ENCODE results near the gene DDX24. TPM values are rescaled to one million over a fixed set of nuclear protein-coding genes. Genes with fewer than 3 reads are reported as not detected.

DDX24 gene
- total and polyA plus RNA-seq, 9 of the 15 experiments (the other 6 are each of a cell fraction or from before 2014, with no cell fraction given), result 82.4 to 175 (median 122) TPM

- TF ChIP-seq ZNF175 (CRISPR knock-in tag; IDR thresholded peaks at IDR 0.05; ENCODE audit: low read depth) (no peak), FOXJ3 (CRISPR knock-in tag; IDR thresholded peaks at IDR 0.05) (no peak), XRCC4 (IDR thresholded peaks at IDR 0.05; ENCODE audit: extremely low read depth, insufficient read depth, insufficient read length) (no peak), SRSF3 (IDR thresholded peaks at IDR 0.05; ENCODE audit: insufficient read depth, low read length) (no peak), WHSC1 (IDR thresholded peaks at IDR 0.05; ENCODE audit: low read length) (no peak), L3MBTL2 (IDR thresholded peaks at IDR 0.05) (no peak)
These were observed 38.4 kb downstream of the DDX24 start (continued) for GRCh38 chr14:94042433-94043091.

- POLR2A ChIA-PET, result interaction anchor here (0.7 to 0.9 kb wide), 3 partner anchors 8 to 72 kb away, joined by 3 read pairs; no protein-coding TSS in a partner anchor
- Histone ChIP-seq H4K20me1 (replicated peaks; ENCODE audit: control insufficient read depth, insufficient read depth, low read length) (no peaks in the 10 kb centered on the region), H3K27ac (ENCODE audit: extremely low read depth, low read depth, low read length) (no peak overlapping the region), H3K27me3 (ENCODE audit: control insufficient read depth in 2 of 2, insufficient read depth in 2 of 2, low read length in 2 of 2) (peaks cover 4 to 15% of the 10 kb centered on the region in 2 experiments; a peak in 4 of 5 replicates), H3K9me1 (ENCODE audit: control insufficient read depth, insufficient read depth, low read length) (no peaks in the 10 kb centered on the region), H3K9ac (ENCODE audit: insufficient read depth in 1 of 2, low read depth in 2 of 2, low read length in 2 of 2) (no peak overlapping the region), H3K4me2 (ENCODE audit: insufficient read depth, low read length) (no peak overlapping the region), H3K4me3 (no peak overlapping the region), H2AFZ (ENCODE audit: low read depth, low read length) (no peak overlapping the region), H3K36me3 (ENCODE audit: control insufficient read depth, insufficient read depth, low read length) (peaks cover 16% of the 10 kb centered on the region; the same call in 1 of the 3 replicates), H3K9me3 (replicated peaks; ENCODE audit: control insufficient read depth, insufficient read depth, low read depth, low read length) (no peaks in the 10 kb centered on the region), H3K4me1 (replicated peaks in 1 of 2; ENCODE audit: control insufficient read depth in 2 of 2, insufficient read depth in 2 of 2, low read length in 2 of 2) (peaks cover 0 to 6% of the 10 kb centered on the region in 2 experiments; a peak in 2 of 5 replicates), H3K79me2 (ENCODE audit: control insufficient read depth, insufficient read depth, low read length) (no peaks in the 10 kb centered on the region)
- FAIRE-seq (no peak), DNase-seq (ENCODE audit: extremely low read depth in 1 of 4, low spot score in 3 of 4) (no peak), ATAC-seq (peak; percentile 15; the same call in 2 of the 3 replicates)
- no TSS peak for BruUV-seq (replicated peaks)
- 22% methylated on average over 9 of the region's 18 CpGs for WGBS (ENCODE audit: insufficient coverage, low coverage, missing lambda C conversion rate)
- intact Hi-C loops (cut with micrococcal nuclease), result no loop called here
- in situ Hi-C loops (cut with MboI), result no loop called here
- CTCF ChIA-PET (ENCODE audit: low intra/inter-chr PET ratio), result no interaction called here
- no peak for TF ChIP-seq HOMEZ (CRISPR knock-in tag; IDR thresholded peaks at IDR 0.05)
- TF ChIP-seq IRF9 (tag; IDR thresholded peaks at IDR 0.05), result no peak
- no peak for TF ChIP-seq MAFF (IDR thresholded peaks at IDR 0.05; ENCODE audit: low read length)
- no peak for TF ChIP-seq POU5F1 (IDR thresholded peaks at IDR 0.05; ENCODE audit: borderline replicate concordance, low read depth, low read length, partially characterized antibody)
- no peak for TF ChIP-seq SMC3 (conservative IDR thresholded peaks at IDR 0.05; ENCODE audit: insufficient read depth, low read depth, low read length)
These were observed 39.3 kb downstream of the DDX24 start for GRCh38 chr14:94041551-94042346.
